ENCODE data around the gene INPP4A.
A peak's percentile ranks its signal among the peaks of the same experiment; 100 is the strongest.

INPP4A gene

GRCh38 chr2:98604547-98604946, 159.9 kb downstream of the INPP4A start:
- peak; percentile 16 for DNase-seq

- DNase-seq, result no peak
These were observed 160.4 kb downstream of the INPP4A start for GRCh38 chr2:98605076-98605475.

GRCh38 chr2:98606431-98606830, 161.8 kb downstream of the INPP4A start:
- no peak for DNase-seq

GRCh38 chr2:98607104-98607503, 162.4 kb downstream of the INPP4A start:
- DNase-seq, result no peak

GRCh38 chr2:98607741-98608115, 163.1 kb downstream of the INPP4A start:
- no peak for DNase-seq

GRCh38 chr2:98608116-98608961, 163.7 kb downstream of the INPP4A start, which contains the start of the genes COA5 and UNC50:
COA5 (minus strand) TSS chr2:98608512; CDS start chr2:98608405, 107 bp downstream.
UNC50 (plus strand) TSS chr2:98608589; CDS start chr2:98609760, 1,171 bp downstream.
- peak; percentile 93 for DNase-seq

- no peak for DNase-seq
These were observed 164.4 kb downstream of the INPP4A start for GRCh38 chr2:98608962-98609604.

GRCh38 chr2:98614024-98614739, 169.5 kb downstream of the INPP4A start:
- DNase-seq, result no peak

- DNase-seq, result no peak
These were observed 170.8 kb downstream of the INPP4A start for GRCh38 chr2:98615481-98615880.

GRCh38 chr2:98617149-98617548, 172.5 kb downstream of the INPP4A start:
- no peak for DNase-seq

GRCh38 chr2:98623657-98624056, 179.0 kb downstream of the INPP4A start:
- no peak for DNase-seq

GRCh38 chr2:98632351-98632750, 187.7 kb downstream of the INPP4A start:
- DNase-seq, result no peak

GRCh38 chr2:98634406-98635092, 189.9 kb downstream of the INPP4A start:
- DNase-seq, result peak; percentile 48

GRCh38 chr2:98637401-98638147, 192.9 kb downstream of the INPP4A start:
- peak; percentile 76 for DNase-seq

GRCh38 chr2:98643496-98644100, 198.9 kb downstream of the INPP4A start:
- DNase-seq, result no peak

Data from activated CD4-positive, alpha-beta T cell treated with anti-CD3 and anti-CD28 coated beads, Interleukin-10, Interleukin-2, amounts not matched to agents 100 ng/mL and 50 ng/mL, durations not matched to agents 16 hours and 8 hours (primary cell).